Spleen (tissue), 11 donors: ENCODE results near the gene RANBP10. TPM values are rescaled to one million over a fixed set of nuclear protein-coding genes. Genes with fewer than 3 reads are reported as not detected.
A peak's percentile ranks its signal among the peaks of the same experiment; 100 is the strongest.

Source experiments
- DNase-seq: peaks from one replicate; pipeline ENCODE4 v3.0.0-alpha.2; 2020
- H3K27ac ChIP-seq, 8 donors: fragments of 200-600 bp; sonication (generic) in 7 of 8; 1 replicate in 4 of 8; 2 replicates in 4 of 8; pipeline versions ENCODE4 v1.5.0 to v1.8.0; 2016 to 2021; ENCODE audit warnings: inconsistent platforms in 4 of 8, mild to moderate bottlenecking in 4 of 8, moderate library complexity in 1 of 8
- H3K27me3 ChIP-seq, 7 donors: fragments of 200-600 bp; sonication (generic) in 6 of 7; replicated peaks in 1 of 7; 1 replicate in 4 of 7; 2 replicates in 3 of 7; pipeline versions ENCODE4 v1.5.0 to v1.8.0; 2016 to 2021; ENCODE audit warnings: inconsistent platforms in 3 of 7, mild to moderate bottlenecking in 1 of 7
- H3K36me3 ChIP-seq, 6 donors: fragments of 200-600 bp; sonication (generic) in 5 of 6; 1 replicate in 4 of 6; 2 replicates in 2 of 6; pipeline versions ENCODE4 v1.5.0 to v1.8.0; 2016 to 2021; ENCODE audit warnings: inconsistent platforms in 2 of 6
- H3K4me1 ChIP-seq, 6 donors: fragments of 200-600 bp; sonication (generic) in 5 of 6; 1 replicate in 3 of 6; 2 replicates in 3 of 6; pipeline versions ENCODE4 v1.5.0 to v1.8.0; 2016 to 2021; ENCODE audit warnings: inconsistent platforms in 3 of 6
- H3K4me3 ChIP-seq, 8 donors: fragments of 200-600 bp; sonication (generic) in 7 of 8; 1 replicate in 4 of 8; 2 replicates in 4 of 8; pipeline versions ENCODE4 v1.5.0 to v1.8.0; 2016 to 2021; ENCODE audit warnings: inconsistent platforms in 4 of 8, mild to moderate bottlenecking in 4 of 8, moderate library complexity in 2 of 8
- H3K9me3 ChIP-seq, 8 donors: fragments of 200-600 bp; sonication (generic) in 7 of 8; 1 replicate in 4 of 8; 2 replicates in 4 of 8; pipeline versions ENCODE4 v1.5.0 to v1.8.0; 2016 to 2021; ENCODE audit warnings: inconsistent platforms in 4 of 8
- CTCF ChIP-seq, 11 experiments: fragments of 200-600 bp in 7 of 11; fragments of 450-650 bp in 4 of 11; sonication (generic) in 4 of 11; IDR thresholded peaks in 8 of 11; conservative IDR thresholded peaks in 3 of 11; 1 replicate in 7 of 11; 2 replicates in 4 of 11; pipeline versions ENCODE4 v1.4.0 to v1.8.0; 2016 to 2021; ENCODE audit warnings: antibody characterized with exemption in 11 of 11, inconsistent platforms in 4 of 11, mild to moderate bottlenecking in 1 of 11
- POLR2A ChIP-seq, 3 donors: fragments of 450-650 bp; IDR thresholded peaks; one replicate each; pipeline ENCODE4 v1.5.1; 2017; ENCODE audit warnings: antibody characterized with exemption in 3 of 3, mild to moderate bottlenecking in 1 of 3
- POLR2AphosphoS5 ChIP-seq, 3 donors: sonication (generic); formaldehyde crosslinking; IDR thresholded peaks; one replicate each; pipeline ENCODE4 v1.5.1; 2017; ENCODE audit warnings: antibody characterized with exemption in 3 of 3
- WGBS, 5 donors: extraction: QIAGEN DNeasy Blood & Tissue Kit in 3 of 5; methylation state at CpG; one replicate each; pipeline versions ENCODE4 v1.1.5 to v1.1.7; 2013 to 2018; 5-methylcytosine and 5-hydroxymethylcytosine counted together
- intact Hi-C: fragments of 100-400 bp; cut with DNase I; formaldehyde crosslinking; loops from one replicate; pipeline ENCODE4 v1.15.0; 2023; ENCODE audit warnings: low total_unique reads
- polyA plus RNA-seq, 3 donors: library from polyadenylated mRNA; stranded (reverse); fragments of 200-250 nt; gene quantifications; one replicate each; pipeline ENCODE4 v1.2.1, GENCODE V29; 2013
- total RNA-seq, 7 donors: library from RNA; depleted of rRNA in 3 of 7; stranded (reverse); fragments of >200 nt in 3 of 7; fragmentation: NEBNext Ultra II Directional in 4 of 7; extraction: Animal tissue kit (Norgen Biotek cat#: 25700) in 4 of 7; gene quantifications; one replicate each; pipeline versions ENCODE4 v1.1.0 to v1.2.1, GENCODE V29; 2016 to 2021
- donor health status: healthy with polysubstance abuse.
- donor health status: DM: no; HTN: no; CAD: no; lungs with moderate emphysema.
- donor health status: DM: no; HTN: no; CAD: no.
- donor health status: Bipolar disorder and iron deficiency.
- donor health status: healthy.
- donor health status: DM: no; HTN: no; CAD: no.
- donor health status: DM: yes; HTN: yes; CAD: no.

Gene RANBP10
- total and polyA plus RNA-seq, 10 donors, result 6.6 to 38.6 (median 22.6) TPM

GRCh38 chr16:67723911-67724305 is 82.5 kb downstream of the RANBP10 start:
- Histone ChIP-seq H3K27ac (no peak overlapping the region), H3K4me3 (no peak overlapping the region), H3K9me3 (no peaks in the 10 kb centered on the region), H3K4me1 (peaks cover 0 to 19% (median 13%) of the 10 kb centered on the region in 6 donors), H3K27me3 (no peaks in the 10 kb centered on the region), H3K36me3 (peaks cover 0 to 63% (median 49%) of the 10 kb centered on the region in 6 donors)
- WGBS, 5 donors, result 87 to 100% (median 94%) methylated on average over 5 of the region's 5 CpGs
- DNase-seq, result peak; percentile 33
- intact Hi-C loops, result no loop called here
- TF ChIP-seq POLR2AphosphoS5 (IDR thresholded peaks at IDR 0.05), result no peak

- Histone ChIP-seq H3K36me3 (peaks cover 0 to 58% (median 43%) of the 10 kb centered on the region in 6 donors), H3K27ac (no peak overlapping the region), H3K27me3 (no peaks in the 10 kb centered on the region), H3K9me3 (no peaks in the 10 kb centered on the region), H3K4me1 (peaks cover 4 to 24% (median 17%) of the 10 kb centered on the region in 6 donors), H3K4me3 (no peak overlapping the region)
- peak; percentile 41 for DNase-seq
- TF ChIP-seq POLR2AphosphoS5 (IDR thresholded peaks at IDR 0.05) (no peak), CTCF (IDR thresholded peaks at IDR 0.05 in 8 of 11, conservative IDR thresholded peaks at IDR 0.05 in 3 of 11) (no peak), POLR2A (IDR thresholded peaks at IDR 0.05) (no peak)
- intact Hi-C loops, result no loop called here
- 97 to 99% (median 98%) methylated on average over 5 of the region's 5 CpGs for WGBS, 5 donors
Observed at GRCh38 chr16:67723151-67723910, 83.0 kb downstream of the RANBP10 start.

GRCh38 chr16:67720236-67720635 is 86.1 kb downstream of the RANBP10 start:
- no peaks in the 10 kb centered on the region for H3K9me3 ChIP-seq
- no peaks in the 10 kb centered on the region for H3K27me3 ChIP-seq
- 58 to 73% (median 62%) methylated on average over 1 of the region's 1 CpG for WGBS, 5 donors
- DNase-seq, result no peak
- intact Hi-C loops, result no loop called here
- H3K4me1 ChIP-seq, result peaks cover 11 to 55% (median 43%) of the 10 kb centered on the region in 6 donors
- H3K36me3 ChIP-seq, result peaks cover 0 to 33% (median 19%) of the 10 kb centered on the region in 6 donors
- no peak for TF ChIP-seq POLR2A (IDR thresholded peaks at IDR 0.05)
- TF ChIP-seq POLR2AphosphoS5 (IDR thresholded peaks at IDR 0.05), result no peak
- no peak for TF ChIP-seq CTCF (IDR thresholded peaks at IDR 0.05 in 8 of 11, conservative IDR thresholded peaks at IDR 0.05 in 3 of 11)
- peak overlapping the region in 4 of 8 donors; percentile 93 to 98 (median 98) for H3K4me3 ChIP-seq
- H3K27ac ChIP-seq, result peak overlapping the region; percentile 83 to 94 (median 92)

GRCh38 chr16:67719778-67720144 is 86.6 kb downstream of the RANBP10 start:
- DNase-seq, result peak; percentile 51
- 1 to 6% (median 3%) methylated on average over 5 of the region's 5 CpGs for WGBS, 5 donors
- Histone ChIP-seq H3K9me3 (no peaks in the 10 kb centered on the region), H3K27me3 (no peaks in the 10 kb centered on the region), H3K4me1 (peaks cover 12 to 60% (median 43%) of the 10 kb centered on the region in 6 donors), H3K4me3 (peak overlapping the region; percentile 85 to 100 (median 98)), H3K36me3 (peaks cover 0 to 28% (median 15%) of the 10 kb centered on the region in 6 donors), H3K27ac (peak overlapping the region; percentile 83 to 94 (median 92))
- intact Hi-C loops, result loop anchor here (5.0 kb wide), 1 partner anchor 47 kb away; no protein-coding TSS in a partner anchor
- TF ChIP-seq POLR2A (IDR thresholded peaks at IDR 0.05) (no peak), POLR2AphosphoS5 (IDR thresholded peaks at IDR 0.05) (no peak), CTCF (IDR thresholded peaks at IDR 0.05 in 8 of 11, conservative IDR thresholded peaks at IDR 0.05 in 3 of 11) (no peak)
